Parathyroid adenoma (tissue), 2 donors: Measurements from ENCODE around the gene SH3D19.

Experiments used
- H2AFZ ChIP-seq: fragments of 300-600 bp; sonication (generic); one replicate; pipeline ENCODE4 v1.7.0; 2017; ENCODE audit warnings: antibody characterized with exemption, mild to moderate bottlenecking
- H3K27ac ChIP-seq: fragments of 300-600 bp; sonication (generic); one replicate; pipeline ENCODE4 v1.7.0; 2017
- H3K27me3 ChIP-seq: fragments of 300-600 bp; sonication (generic); one replicate; pipeline ENCODE4 v1.7.0; 2017; ENCODE audit warnings: low read length; ENCODE audit not compliant: control insufficient read depth, insufficient read depth
- H3K36me3 ChIP-seq: fragments of 300-600 bp; sonication (generic); one replicate; pipeline ENCODE4 v1.7.0; 2017; ENCODE audit warnings: low read length; ENCODE audit not compliant: control insufficient read depth, insufficient read depth
- H3K4me1 ChIP-seq: fragments of 300-600 bp; sonication (generic); one replicate; pipeline ENCODE4 v1.7.0; 2017; ENCODE audit warnings: control low read depth
- H3K4me2 ChIP-seq: fragments of 300-600 bp; sonication (generic); one replicate; pipeline ENCODE4 v1.7.0; 2017; ENCODE audit warnings: low read length
- H3K4me3 ChIP-seq: fragments of 300-600 bp; sonication (generic); one replicate; pipeline ENCODE4 v1.7.0; 2017; ENCODE audit warnings: low read depth, low read length
- H3K79me2 ChIP-seq: fragments of 300-600 bp; sonication (generic); one replicate; pipeline ENCODE4 v1.7.0; 2017; ENCODE audit warnings: control low read depth
- H3K9ac ChIP-seq: fragments of 300-600 bp; sonication (generic); one replicate; pipeline ENCODE4 v1.7.0; 2017; ENCODE audit warnings: mild to moderate bottlenecking
- H3K9me3 ChIP-seq: fragments of 300-600 bp; sonication (generic); one replicate; pipeline ENCODE4 v1.7.0; 2017; ENCODE audit warnings: low read length; ENCODE audit not compliant: control insufficient read depth
- TF ChIP-seq, protein P1 (sequence below): fragments of 300-600 bp; sonication (generic); IDR thresholded peaks from one replicate; pipeline ENCODE4 v1.7.0; 2017; ENCODE audit warnings: antibody characterized with exemption, mild to moderate bottlenecking
- donor health status: primary hyperparathyroidism.

SH3D19 gene, protein sequence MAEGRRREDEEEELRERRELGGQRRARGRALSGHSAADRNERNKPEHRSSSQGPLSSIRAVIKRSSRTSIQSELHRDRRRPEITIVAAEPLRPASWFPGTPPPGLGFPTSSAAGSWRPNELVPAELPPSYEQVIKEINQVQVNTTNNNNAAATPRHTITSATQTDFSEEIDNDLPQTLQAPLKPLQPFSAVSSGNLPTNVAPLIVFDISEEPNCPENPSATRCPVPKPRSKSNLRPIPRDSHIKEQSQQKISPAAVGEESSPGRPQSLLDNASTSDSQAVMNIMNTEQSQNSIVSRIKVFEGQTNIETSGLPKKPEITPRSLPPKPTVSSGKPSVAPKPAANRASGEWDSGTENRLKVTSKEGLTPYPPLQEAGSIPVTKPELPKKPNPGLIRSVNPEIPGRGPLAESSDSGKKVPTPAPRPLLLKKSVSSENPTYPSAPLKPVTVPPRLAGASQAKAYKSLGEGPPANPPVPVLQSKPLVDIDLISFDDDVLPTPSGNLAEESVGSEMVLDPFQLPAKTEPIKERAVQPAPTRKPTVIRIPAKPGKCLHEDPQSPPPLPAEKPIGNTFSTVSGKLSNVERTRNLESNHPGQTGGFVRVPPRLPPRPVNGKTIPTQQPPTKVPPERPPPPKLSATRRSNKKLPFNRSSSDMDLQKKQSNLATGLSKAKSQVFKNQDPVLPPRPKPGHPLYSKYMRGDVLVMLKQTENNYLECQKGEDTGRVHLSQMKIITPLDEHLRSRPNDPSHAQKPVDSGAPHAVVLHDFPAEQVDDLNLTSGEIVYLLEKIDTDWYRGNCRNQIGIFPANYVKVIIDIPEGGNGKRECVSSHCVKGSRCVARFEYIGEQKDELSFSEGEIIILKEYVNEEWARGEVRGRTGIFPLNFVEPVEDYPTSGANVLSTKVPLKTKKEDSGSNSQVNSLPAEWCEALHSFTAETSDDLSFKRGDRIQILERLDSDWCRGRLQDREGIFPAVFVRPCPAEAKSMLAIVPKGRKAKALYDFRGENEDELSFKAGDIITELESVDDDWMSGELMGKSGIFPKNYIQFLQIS

GRCh38 chr4:151325111-151325948, at the start of gene SH3D19:
TSS of gene SH3D19 (minus strand) at chr4:151325605. CDS start at chr4:151325352, 253 bp downstream.
- TF ChIP-seq, protein P1, sequence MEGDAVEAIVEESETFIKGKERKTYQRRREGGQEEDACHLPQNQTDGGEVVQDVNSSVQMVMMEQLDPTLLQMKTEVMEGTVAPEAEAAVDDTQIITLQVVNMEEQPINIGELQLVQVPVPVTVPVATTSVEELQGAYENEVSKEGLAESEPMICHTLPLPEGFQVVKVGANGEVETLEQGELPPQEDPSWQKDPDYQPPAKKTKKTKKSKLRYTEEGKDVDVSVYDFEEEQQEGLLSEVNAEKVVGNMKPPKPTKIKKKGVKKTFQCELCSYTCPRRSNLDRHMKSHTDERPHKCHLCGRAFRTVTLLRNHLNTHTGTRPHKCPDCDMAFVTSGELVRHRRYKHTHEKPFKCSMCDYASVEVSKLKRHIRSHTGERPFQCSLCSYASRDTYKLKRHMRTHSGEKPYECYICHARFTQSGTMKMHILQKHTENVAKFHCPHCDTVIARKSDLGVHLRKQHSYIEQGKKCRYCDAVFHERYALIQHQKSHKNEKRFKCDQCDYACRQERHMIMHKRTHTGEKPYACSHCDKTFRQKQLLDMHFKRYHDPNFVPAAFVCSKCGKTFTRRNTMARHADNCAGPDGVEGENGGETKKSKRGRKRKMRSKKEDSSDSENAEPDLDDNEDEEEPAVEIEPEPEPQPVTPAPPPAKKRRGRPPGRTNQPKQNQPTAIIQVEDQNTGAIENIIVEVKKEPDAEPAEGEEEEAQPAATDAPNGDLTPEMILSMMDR, result no peak
- no peaks in the 10 kb centered on the region for H3K9me3 ChIP-seq

GRCh38 chr4:151362404-151363164, 37.2 kb upstream of the SH3D19 start:
- peak overlapping the region; percentile 60 for H2AFZ ChIP-seq
- no peak overlapping the region for H3K27ac ChIP-seq
- no peak overlapping the region for H3K4me3 ChIP-seq
- TF ChIP-seq, protein P1, result peak; percentile 91
- no peaks in the 10 kb centered on the region for H3K4me1 ChIP-seq
- H3K79me2 ChIP-seq, result no peaks in the 10 kb centered on the region
- no peaks in the 10 kb centered on the region for H3K9me3 ChIP-seq
- H3K27me3 ChIP-seq, result no peaks in the 10 kb centered on the region
- H3K36me3 ChIP-seq, result no peaks in the 10 kb centered on the region
- H3K4me2 ChIP-seq, result no peak overlapping the region
- no peak overlapping the region for H3K9ac ChIP-seq

More at GRCh38 chr4:151325111-151325948, at the start of gene SH3D19:
- no peak within 1 kb of the TSS for H3K9ac ChIP-seq
- peak within 1 kb of the TSS; percentile 68 for H3K4me3 ChIP-seq
- peaks cover 6% of the 10 kb centered on the region for H3K4me1 ChIP-seq
- peak within 1 kb of the TSS; percentile 97 for H3K4me2 ChIP-seq
- H3K27me3 ChIP-seq, result no peaks in the 10 kb centered on the region
- H3K36me3 ChIP-seq, result no peaks in the 10 kb centered on the region
- peak within 1 kb of the TSS; percentile 95 for H2AFZ ChIP-seq
- peak within 1 kb of the TSS; percentile 68 for H3K27ac ChIP-seq
- H3K79me2 ChIP-seq, result no peaks in the 10 kb centered on the region

GRCh38 chr4:151361966-151362365, 36.6 kb upstream of the SH3D19 start:
- H3K27me3 ChIP-seq, result no peaks in the 10 kb centered on the region
- H3K36me3 ChIP-seq, result no peaks in the 10 kb centered on the region
- TF ChIP-seq, protein P1, result no peak
- no peak overlapping the region for H3K4me3 ChIP-seq
- no peaks in the 10 kb centered on the region for H3K79me2 ChIP-seq
- no peaks in the 10 kb centered on the region for H3K4me1 ChIP-seq
- H3K27ac ChIP-seq, result no peak overlapping the region
- H3K4me2 ChIP-seq, result no peak overlapping the region
- no peaks in the 10 kb centered on the region for H3K9me3 ChIP-seq
- H2AFZ ChIP-seq, result no peak overlapping the region
- no peak overlapping the region for H3K9ac ChIP-seq

DNA sequence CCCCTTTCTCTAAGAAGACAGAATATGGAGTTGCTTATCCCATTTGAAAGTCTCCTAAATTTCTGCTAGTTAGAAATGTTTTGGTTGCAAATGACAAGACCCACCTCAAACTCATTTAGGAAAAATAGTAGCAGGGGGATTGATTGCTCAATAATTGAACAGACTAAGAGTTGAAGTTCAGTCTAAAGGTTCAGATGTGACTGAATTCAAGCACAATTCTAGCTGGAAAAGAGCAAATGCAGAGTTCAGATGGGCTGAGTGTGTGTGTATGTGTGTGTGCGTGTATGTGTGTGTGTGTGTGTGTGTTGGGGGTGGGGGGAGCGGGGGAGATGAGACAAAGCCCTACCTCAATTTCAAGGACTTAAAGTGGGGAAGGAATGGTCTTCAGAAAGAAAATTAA, 35.7 kb upstream of the SH3D19 start:
- no peaks in the 10 kb centered on the region for H3K9me3 ChIP-seq
- no peak overlapping the region for H3K27ac ChIP-seq
- TF ChIP-seq, protein P1, result no peak
- no peak overlapping the region for H3K4me3 ChIP-seq
- no peaks in the 10 kb centered on the region for H3K27me3 ChIP-seq
- H3K36me3 ChIP-seq, result no peaks in the 10 kb centered on the region
- H3K9ac ChIP-seq, result no peak overlapping the region
- H2AFZ ChIP-seq, result no peak overlapping the region
- no peaks in the 10 kb centered on the region for H3K4me1 ChIP-seq
- H3K79me2 ChIP-seq, result no peaks in the 10 kb centered on the region
- no peak overlapping the region for H3K4me2 ChIP-seq
